Right lobe of liver (tissue), 4 donors: ENCODE measurements around the gene IQCB1.

Source experiments
- CTCF ChIP-seq, 4 donors: fragments of 200-600 bp in 3 of 4; fragments of 450-650 bp in 1 of 4; IDR thresholded peaks; one replicate each; pipeline versions ENCODE4 v1.5.1 to v1.8.0; 2016 to 2022; ENCODE audit warnings: antibody characterized with exemption in 4 of 4, mild to moderate bottlenecking in 2 of 4
- POLR2A ChIP-seq: fragments of 450-650 bp; IDR thresholded peaks from one replicate; pipeline ENCODE4 v1.6.1; 2017; ENCODE audit warnings: antibody characterized with exemption, mild to moderate bottlenecking
- donor health status: DM: no; HTN: no; CAD: no.
- donor health status: DM: no; HTN: no; CAD: no.
- donor health status: DM: no; HTN: yes; CAD: no.

GRCh38 chr3:121768452-121768851 lies 66.4 kb downstream of the IQCB1 start:
- TF ChIP-seq CTCF (IDR thresholded peaks at IDR 0.05) (no peak), POLR2A (no peak)
